Panc1 (cell line): ENCODE data around the gene TESMIN. TPM values are rescaled to one million over a fixed set of nuclear protein-coding genes. Genes with fewer than 3 reads are reported as not detected.

Source experiments
- ATAC-seq: fragments of 200-7000 bp; cut with Tn5 transposase; 2 replicates; pipeline ENCODE4 v1.9.1; 2020; ENCODE audit warnings: mild to moderate bottlenecking, moderate library complexity
- BruUV-seq: library from RNA; stranded (reverse); fragments of 400-500 nt; replicated peaks from 2 replicates; lab custom pipeline; 2021; lab: Mats Ljungman, UMichigan
- CTCF ChIA-PET: fragments of 300-600 bp; sonication (Branson Sonifier 250); formaldehyde crosslinking; loops from one replicate; lab custom pipeline; 2022; ENCODE audit warnings: antibody characterized with exemption; lab: Charles Lee
- POLR2A ChIA-PET: fragments of 300-600 bp; sonication (Branson Sonifier 250); formaldehyde crosslinking; loops from one replicate; lab custom pipeline; 2022; ENCODE audit warnings: antibody characterized with exemption; lab: Charles Lee
- DNase-seq: peaks from one replicate; pipeline ENCODE4 v3.0.0-alpha.2; 2010; ENCODE audit warnings: low read depth, low spot score
- H3K27ac ChIP-seq: 2 replicates; pipeline ENCODE4 v1.5.1; 2011; ENCODE audit warnings: mild to moderate bottlenecking, low read length, inconsistent platforms
- H3K27me3 ChIP-seq: fragments of 200-500 bp; sonication (Bioruptor generic); 2 replicates; pipeline ENCODE4 v1.6.0; 2014; ENCODE audit warnings: low read length, inconsistent platforms; ENCODE audit not compliant: control insufficient read depth, insufficient read depth
- H3K36me3 ChIP-seq: fragments of 200-500 bp; sonication (Bioruptor generic); 2 replicates; pipeline ENCODE4 v1.5.1; 2014; ENCODE audit warnings: inconsistent platforms, mild to moderate bottlenecking, low read length, moderate library complexity; ENCODE audit not compliant: control insufficient read depth, insufficient read depth
- H3K4me1 ChIP-seq: 2 replicates; pipeline ENCODE4 v1.5.1; 2011; ENCODE audit warnings: inconsistent platforms, mild to moderate bottlenecking, low read length, moderate library complexity; ENCODE audit not compliant: control insufficient read depth, insufficient read depth
- H3K4me3 ChIP-seq, 2 experiments: 2 replicates each; pipeline ENCODE4 v1.5.1; 2011 to 2012; ENCODE audit warnings: low read depth in 2 of 2, low read length in 2 of 2, mild to moderate bottlenecking in 2 of 2, inconsistent platforms in 1 of 2, moderate library complexity in 1 of 2
- H3K9me3 ChIP-seq: fragments of 200-500 bp; sonication (Bioruptor generic); 2 replicates; pipeline ENCODE4 v1.5.1; 2014; ENCODE audit warnings: low read depth, mild to moderate bottlenecking, inconsistent platforms, low read length, moderate library complexity; ENCODE audit not compliant: control insufficient read depth, insufficient read depth
- POLR2AphosphoS5 ChIP-seq: IDR thresholded peaks from 2 replicates; pipeline ENCODE4 v1.6.1; 2012; ENCODE audit warnings: mild to moderate bottlenecking, low read depth, low read length, moderate library complexity
- SIN3A ChIP-seq: IDR thresholded peaks from 2 replicates; pipeline ENCODE4 v1.6.1; 2012; ENCODE audit warnings: low read depth, mild to moderate bottlenecking, low read length, moderate library complexity, borderline replicate concordance; ENCODE audit not compliant: insufficient read depth
- TCF7L2 ChIP-seq: IDR thresholded peaks from 2 replicates; pipeline ENCODE4 v1.6.1; 2011; ENCODE audit warnings: mild to moderate bottlenecking, low read depth, low read length, inconsistent platforms
- in situ Hi-C: cut with HindIII; loops from 2 replicates; pipeline ENCODE4 v1.10.0; 2016; ENCODE audit warnings: low sequenced_read_pairs, low pct_unique_long_range_greater_than_20kb
- intact Hi-C: fragments of 100-400 bp; cut with micrococcal nuclease; formaldehyde crosslinking; loops from one replicate; pipeline ENCODE4 v1.10.0; 2022; ENCODE audit not compliant: unreplicated experiment
- total RNA-seq: library from RNA; stranded (reverse); gene quantifications from one replicate; pipeline ENCODE4 v1.2.1, GENCODE V29; 2021; ENCODE audit not compliant: unreplicated experiment
- TF ChIP-seq, protein P1 (sequence below), 2 experiments: IDR thresholded peaks; 2 replicates each; pipeline ENCODE4 v1.6.1; 2011 to 2012; ENCODE audit warnings: low read depth in 2 of 2, control low read depth in 1 of 2, low read length in 1 of 2, mild to moderate bottlenecking in 1 of 2, moderate library complexity in 1 of 2; ENCODE audit not compliant: insufficient read depth in 1 of 2
- TF ChIP-seq, protein P2 (sequence below): fragments of 450-650 bp; IDR thresholded peaks from 2 replicates; pipeline ENCODE4 v1.5.1; 2017; ENCODE audit warnings: mild to moderate bottlenecking

Gene TESMIN
- total RNA-seq, 1 experiment from 2014 or later, result 47.6 TPM

DNA sequence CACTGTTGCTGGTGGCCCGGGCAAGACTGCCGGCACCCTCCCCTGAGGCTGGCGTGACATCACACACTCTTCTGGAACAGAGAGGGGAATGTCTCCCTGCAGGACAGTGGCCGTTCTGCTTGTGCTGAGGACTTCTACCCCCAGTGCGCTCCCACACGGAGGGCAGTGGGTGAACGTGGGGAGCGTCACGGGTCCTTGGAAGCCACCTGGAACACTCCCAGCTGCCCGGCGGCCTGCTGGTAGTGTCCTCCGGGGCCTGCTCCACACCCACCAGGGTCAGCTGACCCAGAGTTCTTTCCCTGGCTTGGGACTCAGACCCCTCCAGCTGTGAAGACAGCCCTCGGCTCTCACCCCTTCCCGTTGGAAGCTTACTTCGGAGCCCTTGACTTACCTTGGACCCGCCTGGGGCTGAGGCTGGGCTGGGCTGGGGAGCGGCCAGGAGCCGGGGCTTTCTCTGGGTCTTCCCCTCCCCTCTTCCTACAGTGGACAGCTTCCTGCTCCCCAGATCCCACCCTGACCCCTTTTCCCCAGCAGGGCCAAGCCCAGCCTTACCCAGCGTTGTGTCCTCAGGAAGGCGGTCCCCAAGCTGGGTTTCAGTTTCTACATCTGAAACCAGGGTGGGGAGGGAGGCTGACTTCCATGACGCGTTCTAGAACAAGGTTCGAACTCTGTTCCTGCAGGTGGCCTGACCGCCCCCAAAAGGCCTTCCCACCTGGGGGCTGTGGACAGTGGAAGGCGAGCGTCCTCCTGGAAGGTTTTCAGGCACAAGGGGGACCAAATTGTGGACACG, 81.8 kb downstream of the TESMIN start:
- no peak for DNase-seq
- H3K27ac ChIP-seq, result no peak overlapping the region
- TF ChIP-seq, protein P1, sequence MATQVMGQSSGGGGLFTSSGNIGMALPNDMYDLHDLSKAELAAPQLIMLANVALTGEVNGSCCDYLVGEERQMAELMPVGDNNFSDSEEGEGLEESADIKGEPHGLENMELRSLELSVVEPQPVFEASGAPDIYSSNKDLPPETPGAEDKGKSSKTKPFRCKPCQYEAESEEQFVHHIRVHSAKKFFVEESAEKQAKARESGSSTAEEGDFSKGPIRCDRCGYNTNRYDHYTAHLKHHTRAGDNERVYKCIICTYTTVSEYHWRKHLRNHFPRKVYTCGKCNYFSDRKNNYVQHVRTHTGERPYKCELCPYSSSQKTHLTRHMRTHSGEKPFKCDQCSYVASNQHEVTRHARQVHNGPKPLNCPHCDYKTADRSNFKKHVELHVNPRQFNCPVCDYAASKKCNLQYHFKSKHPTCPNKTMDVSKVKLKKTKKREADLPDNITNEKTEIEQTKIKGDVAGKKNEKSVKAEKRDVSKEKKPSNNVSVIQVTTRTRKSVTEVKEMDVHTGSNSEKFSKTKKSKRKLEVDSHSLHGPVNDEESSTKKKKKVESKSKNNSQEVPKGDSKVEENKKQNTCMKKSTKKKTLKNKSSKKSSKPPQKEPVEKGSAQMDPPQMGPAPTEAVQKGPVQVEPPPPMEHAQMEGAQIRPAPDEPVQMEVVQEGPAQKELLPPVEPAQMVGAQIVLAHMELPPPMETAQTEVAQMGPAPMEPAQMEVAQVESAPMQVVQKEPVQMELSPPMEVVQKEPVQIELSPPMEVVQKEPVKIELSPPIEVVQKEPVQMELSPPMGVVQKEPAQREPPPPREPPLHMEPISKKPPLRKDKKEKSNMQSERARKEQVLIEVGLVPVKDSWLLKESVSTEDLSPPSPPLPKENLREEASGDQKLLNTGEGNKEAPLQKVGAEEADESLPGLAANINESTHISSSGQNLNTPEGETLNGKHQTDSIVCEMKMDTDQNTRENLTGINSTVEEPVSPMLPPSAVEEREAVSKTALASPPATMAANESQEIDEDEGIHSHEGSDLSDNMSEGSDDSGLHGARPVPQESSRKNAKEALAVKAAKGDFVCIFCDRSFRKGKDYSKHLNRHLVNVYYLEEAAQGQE (IDR thresholded peaks at IDR 0.05; ENCODE audit: insufficient read depth in 1 of 2, low read depth in 2 of 2, low read length in 1 of 2), result no peak
- TF ChIP-seq POLR2AphosphoS5 (no peak), SIN3A (no peak), TCF7L2 (no peak)
- TF ChIP-seq, protein P2, sequence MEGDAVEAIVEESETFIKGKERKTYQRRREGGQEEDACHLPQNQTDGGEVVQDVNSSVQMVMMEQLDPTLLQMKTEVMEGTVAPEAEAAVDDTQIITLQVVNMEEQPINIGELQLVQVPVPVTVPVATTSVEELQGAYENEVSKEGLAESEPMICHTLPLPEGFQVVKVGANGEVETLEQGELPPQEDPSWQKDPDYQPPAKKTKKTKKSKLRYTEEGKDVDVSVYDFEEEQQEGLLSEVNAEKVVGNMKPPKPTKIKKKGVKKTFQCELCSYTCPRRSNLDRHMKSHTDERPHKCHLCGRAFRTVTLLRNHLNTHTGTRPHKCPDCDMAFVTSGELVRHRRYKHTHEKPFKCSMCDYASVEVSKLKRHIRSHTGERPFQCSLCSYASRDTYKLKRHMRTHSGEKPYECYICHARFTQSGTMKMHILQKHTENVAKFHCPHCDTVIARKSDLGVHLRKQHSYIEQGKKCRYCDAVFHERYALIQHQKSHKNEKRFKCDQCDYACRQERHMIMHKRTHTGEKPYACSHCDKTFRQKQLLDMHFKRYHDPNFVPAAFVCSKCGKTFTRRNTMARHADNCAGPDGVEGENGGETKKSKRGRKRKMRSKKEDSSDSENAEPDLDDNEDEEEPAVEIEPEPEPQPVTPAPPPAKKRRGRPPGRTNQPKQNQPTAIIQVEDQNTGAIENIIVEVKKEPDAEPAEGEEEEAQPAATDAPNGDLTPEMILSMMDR, result no peak
- no peak overlapping the region for H3K4me3 ChIP-seq
- BruUV-seq, result no TSS peak
- CTCF ChIA-PET, result no interaction called here
- H3K9me3 ChIP-seq, result no peaks in the 10 kb centered on the region
- POLR2A ChIA-PET, result no interaction called here
- H3K4me1 ChIP-seq, result no peaks in the 10 kb centered on the region
- ATAC-seq, result no peak
- H3K27me3 ChIP-seq, result no peaks in the 10 kb centered on the region
- intact Hi-C loops, result no loop called here
- in situ Hi-C loops, result no loop called here
- H3K36me3 ChIP-seq, result no peaks in the 10 kb centered on the region

DNA sequence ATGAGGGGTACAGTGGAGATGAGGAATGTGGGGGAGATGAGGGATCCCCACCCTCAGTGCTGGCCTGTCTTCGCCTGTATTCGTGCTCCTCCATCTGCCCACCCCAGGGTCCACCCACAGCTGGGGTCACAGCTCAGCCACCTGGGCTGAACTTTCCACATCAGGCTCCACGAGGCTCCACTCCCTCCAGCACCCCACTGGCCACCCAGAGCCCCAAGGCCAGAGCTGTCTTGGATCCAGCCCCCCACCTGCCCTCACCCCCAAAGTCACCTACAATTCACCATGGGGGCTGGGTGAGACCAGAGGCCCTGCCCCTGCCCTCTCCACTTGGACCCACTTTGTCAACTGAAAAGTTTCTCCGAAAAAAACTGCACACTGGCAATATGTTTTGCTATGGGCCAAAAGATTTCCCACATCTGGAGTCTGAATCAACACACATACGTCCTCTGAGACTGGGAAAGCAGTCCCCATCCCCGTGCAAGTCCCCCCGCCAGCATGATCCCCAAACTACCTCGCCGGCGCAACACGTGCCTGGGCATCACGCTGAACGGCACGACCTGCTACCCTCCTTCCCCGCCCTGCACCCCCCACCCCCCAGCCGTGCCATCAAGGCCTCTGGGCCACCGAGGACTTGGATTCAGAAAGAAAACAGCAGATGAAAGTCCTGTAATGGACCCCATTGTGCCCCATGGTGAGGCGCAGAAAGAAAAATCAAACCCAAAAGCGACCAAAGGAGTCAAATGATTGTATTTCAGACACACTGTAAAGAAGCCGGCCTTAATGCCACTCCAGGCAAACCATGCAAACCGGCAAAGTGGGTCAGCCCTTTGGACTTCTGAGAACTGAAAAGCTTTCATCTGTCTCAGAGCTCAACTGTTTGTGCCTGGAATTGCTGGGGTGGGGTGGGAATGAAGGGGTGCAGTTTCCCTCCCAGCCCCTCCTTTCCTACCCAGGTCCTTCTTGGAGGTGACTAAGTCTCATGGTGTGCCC, 83.5 kb downstream of the TESMIN start:
- ChIA-PET CTCF (no interaction called here), POLR2A (no interaction called here)
- Histone ChIP-seq H3K27ac (no peak overlapping the region), H3K4me1 (no peaks in the 10 kb centered on the region), H3K36me3 (no peaks in the 10 kb centered on the region), H3K9me3 (no peaks in the 10 kb centered on the region), H3K27me3 (no peaks in the 10 kb centered on the region), H3K4me3 (no peak overlapping the region)
- intact Hi-C loops (no loop called here), in situ Hi-C loops (no loop called here)
- DNase-seq (no peak), ATAC-seq (peak; percentile 42)
- TF ChIP-seq, protein P1 (IDR thresholded peaks at IDR 0.05; ENCODE audit: insufficient read depth in 1 of 2, low read depth in 2 of 2, low read length in 1 of 2), result no peak
- no peak for TF ChIP-seq POLR2AphosphoS5
- TF ChIP-seq TCF7L2, result no peak
- TF ChIP-seq SIN3A, result no peak
- TF ChIP-seq, protein P2, result no peak
- BruUV-seq, result no TSS peak
